ENCODE results near the gene CYP2S1. TPM values are rescaled to one million over a fixed set of nuclear protein-coding genes. Genes with fewer than 3 reads are reported as not detected.

CYP2S1 gene
- total RNA-seq, 1 experiment from 2014 or later, result not detected

DNA sequence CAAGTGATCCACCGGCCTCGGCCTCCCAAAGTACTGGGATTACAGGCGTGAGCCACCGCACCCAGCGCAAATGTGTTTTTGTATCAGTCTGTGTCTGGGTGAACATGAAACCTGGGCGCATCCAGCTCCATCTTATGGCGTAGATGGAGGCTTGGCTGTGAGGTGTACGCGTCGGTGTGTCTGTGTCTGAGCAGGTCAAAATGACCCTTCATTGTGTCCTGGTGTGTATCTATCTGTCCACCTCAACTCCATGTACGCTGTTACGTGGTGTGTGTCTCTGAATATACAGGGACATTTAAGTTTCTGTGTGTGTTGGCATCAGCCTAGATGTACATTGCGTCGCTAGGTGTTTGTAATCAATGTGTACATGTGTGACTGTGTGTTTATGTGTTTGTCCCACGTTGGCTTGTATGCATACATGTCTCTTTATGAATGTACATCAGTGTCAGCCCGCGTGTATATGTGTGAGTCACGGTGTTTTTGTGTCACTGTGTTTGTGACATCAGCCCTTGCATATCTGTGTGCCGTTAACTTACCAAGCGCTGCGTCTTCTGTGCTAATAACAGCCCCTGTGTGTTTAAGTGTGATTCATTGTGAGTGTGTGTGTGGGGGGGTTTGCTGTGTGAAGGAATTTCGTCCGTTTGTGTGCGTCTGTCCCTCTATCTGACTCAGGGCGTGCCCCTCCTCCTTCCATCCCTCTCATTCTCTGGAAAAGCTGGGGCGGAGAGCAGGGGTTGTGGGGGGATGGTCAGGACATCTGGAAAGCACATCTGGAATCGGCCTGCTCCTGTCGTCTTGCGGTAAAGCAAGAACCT is 32.4 kb downstream of the CYP2S1 start:
- DNase-seq (ENCODE audit: low read depth), result peak; percentile 99

DNA sequence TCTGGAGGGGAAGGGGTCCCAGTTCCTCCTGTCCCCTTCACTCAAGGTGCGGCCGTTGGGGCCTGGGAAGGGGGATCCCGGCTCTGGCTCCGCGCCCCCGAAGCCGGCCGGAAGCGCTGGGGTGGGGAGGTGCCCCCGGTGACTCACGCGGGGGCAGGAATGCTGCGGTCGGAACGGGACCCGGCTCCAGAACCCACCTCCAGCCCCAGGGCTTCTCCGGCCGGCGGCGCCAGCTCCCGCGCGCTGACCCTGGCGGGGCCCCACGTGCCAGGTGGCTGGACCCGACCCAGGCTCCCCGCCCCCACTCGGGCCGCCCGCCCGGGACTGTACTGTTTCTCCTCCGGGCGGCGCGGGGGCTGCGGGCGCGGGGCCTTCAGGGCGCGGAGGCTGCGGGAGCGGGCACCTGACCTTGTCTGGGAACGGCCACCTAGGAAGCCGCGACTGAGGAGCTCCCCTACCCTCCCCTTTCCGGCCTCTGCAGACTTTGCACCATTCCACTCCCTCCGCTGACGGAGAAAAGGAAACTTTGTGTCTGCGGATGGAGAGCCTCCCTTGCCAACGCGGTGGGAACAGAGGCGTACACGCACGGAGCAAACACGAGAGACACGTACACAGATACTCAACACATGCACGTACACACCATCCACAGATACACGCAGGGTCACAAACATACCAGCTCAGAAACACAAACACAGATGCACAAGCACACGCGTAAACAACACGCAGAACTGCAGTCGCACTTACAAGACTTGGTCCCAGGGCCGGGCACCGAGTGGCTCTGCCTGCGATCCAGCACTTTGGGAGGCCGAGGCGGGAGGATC is 33.2 kb downstream of the CYP2S1 start:
- no peak for DNase-seq (ENCODE audit: low read depth)

DNA sequence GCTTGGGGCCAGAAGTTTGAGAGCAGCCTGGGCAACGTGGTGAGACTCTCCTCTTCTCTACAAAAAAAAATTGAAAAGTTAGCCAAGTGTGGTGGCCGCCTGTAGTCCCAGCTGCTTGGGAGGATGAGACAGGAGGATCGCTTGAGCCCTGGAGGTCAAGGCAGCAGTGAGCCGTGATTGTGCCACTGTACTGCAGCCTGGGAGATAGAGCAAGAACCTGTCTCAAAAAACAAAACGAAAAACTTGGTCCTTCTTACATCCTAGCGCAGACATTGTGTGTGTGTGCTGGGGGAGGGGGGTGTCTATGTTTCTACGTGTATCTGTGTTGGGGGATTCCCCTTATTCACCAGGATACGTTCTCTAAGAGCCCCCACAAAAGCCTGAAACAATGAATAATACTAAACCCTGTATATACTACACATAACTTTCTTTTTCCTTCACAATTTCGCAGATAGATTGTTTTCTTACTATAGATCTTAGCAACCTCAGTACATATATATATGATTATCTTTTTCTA is 33.9 kb downstream of the CYP2S1 start:
- no peak for DNase-seq (ENCODE audit: low read depth)

DNA sequence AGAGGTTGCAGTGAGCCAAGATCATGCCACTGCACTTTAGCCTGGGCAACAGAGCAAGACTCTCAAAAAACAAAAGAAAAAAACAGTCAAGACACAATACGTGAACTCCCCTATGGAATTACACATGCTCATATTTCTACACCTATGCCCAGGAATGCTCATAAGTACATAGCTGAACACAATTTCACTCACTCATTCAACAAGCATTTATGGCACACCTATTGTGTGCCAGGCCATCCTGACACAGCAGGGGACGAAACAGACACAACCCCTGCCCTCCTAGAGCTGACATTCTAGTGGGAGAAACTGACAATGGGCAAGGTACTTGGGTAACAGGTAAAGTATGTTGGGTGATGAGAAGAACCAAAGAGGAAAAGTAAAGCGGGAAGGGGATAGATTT is 35.5 kb downstream of the CYP2S1 start:
- DNase-seq (ENCODE audit: low read depth), result no peak

DNA sequence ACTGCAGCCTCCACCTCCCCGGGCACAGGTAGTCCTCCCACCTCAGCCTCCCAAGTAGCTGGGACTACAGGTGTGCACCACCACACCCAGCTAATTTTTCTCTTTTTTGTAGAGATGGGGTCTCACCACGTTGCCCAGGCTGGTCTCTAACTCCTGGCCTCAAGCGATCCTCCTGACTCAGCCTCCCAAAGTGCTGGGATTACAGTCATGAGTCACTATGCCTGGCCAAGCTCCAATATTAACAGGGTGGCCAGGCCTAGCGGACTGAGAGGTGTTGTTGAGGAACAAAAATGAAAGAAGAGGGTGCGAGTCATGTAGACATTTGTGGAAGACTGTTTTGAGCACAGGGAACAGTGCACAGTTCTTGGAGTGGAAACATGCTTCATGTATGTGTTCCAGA is 36.3 kb downstream of the CYP2S1 start:
- DNase-seq (ENCODE audit: low read depth), result peak; percentile 72

DNA sequence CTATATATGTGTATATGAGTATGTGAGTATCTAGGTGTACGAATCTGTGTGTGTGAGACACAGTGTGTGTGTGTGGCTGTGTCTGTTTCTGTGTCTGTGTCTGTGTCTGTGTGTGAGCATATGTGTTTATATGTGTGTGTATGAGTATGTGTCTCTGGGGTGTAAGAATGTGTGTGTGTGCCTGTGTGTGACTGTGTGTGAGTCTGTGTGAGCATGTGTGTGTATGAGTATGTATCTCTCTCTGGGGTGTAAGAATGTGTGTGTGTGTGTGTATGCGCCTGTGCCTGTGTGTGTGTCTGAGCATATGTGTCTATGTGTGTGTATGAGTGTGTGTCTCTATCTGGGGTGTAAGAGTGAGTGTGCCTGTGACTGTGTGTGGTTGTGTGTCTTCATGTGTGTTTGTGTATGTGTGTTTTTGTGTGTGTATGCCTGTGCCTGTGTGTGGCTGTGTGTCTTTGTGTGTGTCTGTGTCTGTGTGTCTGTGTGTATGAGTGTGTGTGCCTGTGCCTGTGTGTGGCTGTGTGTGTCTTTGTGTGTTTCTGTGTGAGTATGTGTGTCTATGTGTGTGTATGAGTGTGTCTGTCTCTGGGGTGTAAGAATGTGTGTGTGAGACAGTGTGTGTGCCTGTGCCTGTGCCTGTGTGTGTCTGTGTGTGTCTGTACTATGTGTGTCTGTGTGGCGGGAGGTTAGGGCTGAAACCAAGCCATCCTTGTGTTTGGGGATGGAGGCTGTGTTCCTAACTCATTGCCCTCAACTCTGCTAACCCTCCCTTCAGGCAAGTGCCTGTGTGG is 37.2 kb downstream of the CYP2S1 start:
- no peak for DNase-seq (ENCODE audit: low read depth)

DNA sequence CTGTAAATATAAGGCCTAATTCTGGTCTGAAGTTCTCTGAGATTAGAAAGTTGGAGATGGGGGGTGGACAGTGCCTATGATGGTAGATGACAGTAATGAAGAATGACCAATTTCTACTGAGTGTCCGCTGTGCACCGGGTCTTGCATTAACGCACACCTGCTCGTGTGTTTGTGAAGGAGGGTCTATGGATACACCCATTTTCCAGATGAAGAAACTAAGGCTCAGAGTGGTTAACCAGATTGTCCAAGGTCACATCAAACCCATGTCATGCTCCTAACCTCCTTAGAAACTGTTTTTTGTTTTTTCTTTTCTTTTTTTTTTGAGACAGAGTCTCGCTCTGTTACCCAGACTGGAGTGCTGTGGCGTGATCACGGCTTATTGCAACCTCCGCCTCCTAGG is 39.7 kb downstream of the CYP2S1 start:
- DNase-seq (ENCODE audit: low read depth), result no peak

DNA sequence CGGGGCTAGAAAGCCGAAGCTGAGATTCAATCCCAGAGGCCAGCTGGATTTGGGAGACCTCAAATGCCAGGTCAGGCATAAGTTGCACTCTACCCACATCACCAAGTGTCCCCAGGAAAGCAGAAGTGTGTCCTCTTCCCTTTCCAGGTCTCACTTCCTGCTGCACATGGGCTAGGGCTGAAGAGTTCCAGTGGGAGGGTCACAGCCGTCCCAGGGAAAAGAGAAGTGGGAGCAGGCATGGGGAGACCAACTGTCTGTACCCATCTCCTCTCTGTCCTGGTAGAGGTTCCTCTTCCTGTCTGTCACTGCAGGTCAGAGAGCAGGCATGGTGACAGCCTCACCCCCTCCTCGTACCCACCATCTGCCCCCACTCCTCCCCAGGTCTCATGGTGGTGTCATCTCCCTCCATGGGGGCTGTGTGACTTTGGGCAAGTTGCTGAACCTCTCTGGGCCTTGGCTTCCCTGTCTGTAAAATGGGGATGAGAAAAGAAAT is 40.8 kb downstream of the CYP2S1 start:
- no peak for DNase-seq (ENCODE audit: low read depth)

DNA sequence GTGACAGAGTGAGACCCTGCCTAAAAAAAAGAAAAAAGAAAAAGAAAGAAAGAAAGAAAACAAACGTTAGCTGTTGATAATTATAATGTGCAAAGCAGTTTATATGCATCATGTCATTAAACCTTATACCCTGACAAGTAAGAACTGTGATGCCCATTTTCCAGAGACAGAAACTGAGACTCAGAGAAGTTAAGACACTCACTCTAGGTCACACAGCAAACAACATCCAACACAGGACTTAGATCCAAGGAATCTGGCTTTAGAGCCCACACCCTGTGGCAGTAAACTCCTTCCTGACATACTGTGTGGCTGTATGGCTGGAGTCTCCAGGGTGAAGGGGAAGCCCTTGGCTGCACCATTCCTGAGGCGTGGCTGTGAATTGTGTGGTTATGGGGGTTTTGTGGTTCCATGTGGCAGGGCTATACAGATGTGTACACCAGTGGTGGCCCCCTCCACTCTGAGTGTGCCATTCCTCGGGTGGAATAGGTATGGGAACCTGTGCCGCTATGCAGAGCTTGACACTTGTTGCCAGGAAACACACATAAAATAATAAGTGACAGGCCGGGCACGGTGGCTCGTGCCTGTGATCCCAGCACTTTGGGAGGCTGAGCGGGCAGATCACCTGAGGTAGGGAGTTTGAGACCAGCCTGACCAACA is 41.6 kb downstream of the CYP2S1 start:
- no peak for DNase-seq (ENCODE audit: low read depth)

DNA sequence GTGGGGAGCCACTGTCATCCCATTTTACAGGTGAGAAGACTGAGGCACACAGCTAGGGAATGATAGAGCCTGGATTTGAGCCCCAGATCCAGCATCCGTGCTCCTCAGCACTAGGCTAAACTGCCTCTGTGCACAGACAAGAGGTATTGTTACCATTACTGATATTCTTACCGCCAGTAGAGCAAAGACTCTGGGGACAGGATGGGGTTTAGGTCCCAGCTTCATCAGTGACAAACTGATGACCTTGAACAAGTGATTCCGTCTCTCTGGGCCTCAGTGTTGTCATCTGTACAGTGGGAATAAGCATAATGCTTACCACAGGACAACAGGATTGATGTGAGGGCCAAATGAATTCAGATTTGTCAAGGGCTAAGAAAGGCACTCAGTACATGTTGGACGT is 42.5 kb downstream of the CYP2S1 start:
- DNase-seq (ENCODE audit: low read depth), result no peak

DNA sequence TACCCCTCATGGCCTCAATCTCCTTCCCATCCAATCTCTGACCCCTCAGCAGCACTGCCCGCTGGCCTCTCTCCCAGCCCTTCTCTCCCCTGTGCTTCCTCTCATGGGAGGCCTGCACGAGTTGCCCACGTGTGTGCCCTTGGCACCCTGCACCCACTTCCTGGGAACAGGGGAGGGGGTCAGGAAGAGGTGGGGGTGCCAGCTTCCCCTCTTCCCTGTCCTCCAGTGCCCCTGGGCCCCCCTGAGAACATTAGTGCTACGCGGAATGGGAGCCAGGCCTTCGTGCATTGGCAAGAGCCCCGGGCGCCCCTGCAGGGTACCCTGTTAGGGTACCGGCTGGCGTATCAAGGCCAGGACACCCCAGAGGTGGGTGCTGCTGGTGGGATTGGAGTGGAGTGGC is 45.2 kb downstream of the CYP2S1 start:
- DNase-seq (ENCODE audit: low read depth), result no peak

DNA sequence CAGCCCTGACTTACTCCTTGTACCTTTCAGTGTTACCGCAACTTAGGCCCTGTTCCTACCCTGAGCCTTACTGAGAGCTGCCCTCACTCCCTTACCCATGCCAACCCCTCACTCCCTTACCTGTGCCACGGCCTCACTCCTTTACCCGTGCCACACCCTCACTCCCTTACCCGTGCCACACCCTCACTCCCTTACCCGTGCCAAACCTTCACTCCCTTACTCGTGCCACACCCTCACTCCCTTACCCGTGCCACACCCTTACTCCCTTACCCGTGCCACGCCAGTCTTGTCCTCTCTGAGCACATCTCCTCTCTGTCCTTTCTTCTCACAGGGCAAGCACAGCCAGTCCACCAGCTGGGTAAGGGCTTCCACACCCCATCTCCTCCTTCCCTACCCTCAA is 46.3 kb downstream of the CYP2S1 start:
- DNase-seq (ENCODE audit: low read depth), result no peak

DNA sequence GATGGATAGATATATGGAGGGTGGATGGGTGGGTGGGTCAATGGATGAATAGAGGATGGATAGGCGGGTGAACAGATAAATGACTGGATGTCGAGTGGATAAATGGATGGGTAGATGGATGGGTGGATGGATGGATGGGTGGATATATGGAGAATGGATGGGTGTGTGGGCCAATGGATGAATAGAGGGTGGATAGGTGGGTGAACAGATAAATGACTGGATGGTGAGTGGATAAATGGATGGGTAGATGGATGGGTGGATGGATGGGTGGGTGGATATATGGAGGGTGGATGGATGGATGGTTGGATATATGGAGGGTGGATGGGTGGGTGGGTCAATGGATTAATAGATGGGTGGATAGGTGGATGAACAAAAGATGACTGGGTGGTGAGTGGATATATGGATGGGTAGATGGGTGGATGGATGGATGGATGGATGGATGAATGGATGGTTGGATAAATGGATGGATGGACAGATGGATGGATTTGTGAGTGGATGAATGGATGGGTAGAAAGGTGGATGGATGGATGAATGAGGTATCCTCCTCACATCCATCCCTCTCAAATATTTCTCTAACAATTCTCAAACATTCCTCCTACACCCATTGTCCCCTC is 47.0 kb downstream of the CYP2S1 start:
- no peak for DNase-seq (ENCODE audit: low read depth)

DNA sequence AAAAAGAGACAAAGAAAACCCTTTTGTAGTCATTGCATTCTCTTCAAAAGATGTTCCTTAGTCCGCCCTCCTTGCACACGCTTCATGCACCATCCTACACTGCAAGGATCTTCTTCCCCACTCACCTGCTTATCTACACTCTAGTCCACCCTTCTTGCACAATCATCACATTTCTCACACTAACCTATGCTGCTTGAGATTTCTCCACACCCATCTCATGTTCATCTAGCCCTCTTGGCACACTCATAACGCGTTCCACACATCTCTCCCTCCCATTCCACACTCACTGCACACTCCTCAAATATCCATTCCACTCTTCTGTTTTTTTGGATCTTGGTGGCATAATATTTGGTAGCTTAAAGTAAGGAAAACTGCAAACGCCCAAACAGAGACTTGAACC is 48.8 kb downstream of the CYP2S1 start:
- no peak for DNase-seq (ENCODE audit: low read depth)

DNA sequence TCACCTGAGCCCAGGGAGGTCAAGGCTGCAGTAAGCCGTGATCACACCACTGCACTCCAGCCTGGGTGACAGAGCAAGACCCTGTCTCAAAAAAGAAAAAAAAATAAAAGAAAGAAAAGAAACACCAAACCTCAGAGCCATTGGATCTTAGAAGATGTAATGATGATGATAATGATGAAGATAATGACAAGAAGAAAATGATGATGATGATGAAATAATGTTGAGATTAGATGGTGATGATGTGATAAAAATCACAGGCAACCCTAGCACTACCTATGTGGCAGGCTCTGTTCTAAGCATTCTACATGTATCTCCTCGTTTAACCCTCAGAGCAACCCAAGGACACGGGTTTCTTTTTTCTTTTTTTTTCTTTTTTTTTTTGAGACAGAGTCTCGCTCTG is 51.1 kb downstream of the CYP2S1 start:
- no peak for DNase-seq (ENCODE audit: low read depth)

DNA sequence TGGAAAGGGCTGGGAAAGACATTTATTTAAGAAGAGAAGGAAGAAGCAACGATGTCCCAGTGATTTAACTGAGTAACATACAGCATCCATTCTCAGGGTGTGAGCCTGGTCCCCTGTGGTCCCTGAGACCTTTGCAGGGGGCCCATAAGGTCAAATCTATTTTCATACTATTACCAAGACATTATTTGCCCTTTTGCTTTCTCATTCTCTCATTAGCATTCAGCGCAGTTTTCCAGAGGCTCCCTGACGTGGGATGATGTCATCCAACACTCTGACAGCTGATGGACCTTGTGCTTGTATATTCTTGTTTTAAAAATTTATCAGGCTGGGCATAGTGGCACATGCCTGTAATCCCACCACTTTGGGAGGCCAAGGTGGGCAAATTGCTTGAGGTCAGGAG is 52.8 kb downstream of the CYP2S1 start:
- no peak for DNase-seq (ENCODE audit: low read depth)

DNA sequence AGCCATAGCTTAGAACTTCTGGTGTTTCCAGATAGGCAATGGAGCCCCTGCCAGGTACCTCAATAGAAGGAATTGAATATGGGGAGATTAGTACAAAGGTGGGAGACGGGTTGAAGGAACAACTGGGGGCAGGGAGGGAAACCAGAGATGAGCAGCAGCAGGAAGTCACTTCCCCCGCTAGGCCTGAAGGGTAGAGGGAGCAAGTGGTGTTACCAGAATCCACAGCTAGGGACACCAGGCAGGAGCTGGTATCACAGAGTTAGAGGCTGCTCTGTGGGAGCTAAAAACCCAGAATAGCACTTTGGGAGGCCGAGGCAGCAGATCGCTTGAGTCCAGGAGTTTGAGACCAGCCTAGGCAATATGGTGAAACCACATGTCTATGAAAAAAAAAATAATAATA is 55.9 kb downstream of the CYP2S1 start:
- DNase-seq (ENCODE audit: low read depth), result no peak

DNA sequence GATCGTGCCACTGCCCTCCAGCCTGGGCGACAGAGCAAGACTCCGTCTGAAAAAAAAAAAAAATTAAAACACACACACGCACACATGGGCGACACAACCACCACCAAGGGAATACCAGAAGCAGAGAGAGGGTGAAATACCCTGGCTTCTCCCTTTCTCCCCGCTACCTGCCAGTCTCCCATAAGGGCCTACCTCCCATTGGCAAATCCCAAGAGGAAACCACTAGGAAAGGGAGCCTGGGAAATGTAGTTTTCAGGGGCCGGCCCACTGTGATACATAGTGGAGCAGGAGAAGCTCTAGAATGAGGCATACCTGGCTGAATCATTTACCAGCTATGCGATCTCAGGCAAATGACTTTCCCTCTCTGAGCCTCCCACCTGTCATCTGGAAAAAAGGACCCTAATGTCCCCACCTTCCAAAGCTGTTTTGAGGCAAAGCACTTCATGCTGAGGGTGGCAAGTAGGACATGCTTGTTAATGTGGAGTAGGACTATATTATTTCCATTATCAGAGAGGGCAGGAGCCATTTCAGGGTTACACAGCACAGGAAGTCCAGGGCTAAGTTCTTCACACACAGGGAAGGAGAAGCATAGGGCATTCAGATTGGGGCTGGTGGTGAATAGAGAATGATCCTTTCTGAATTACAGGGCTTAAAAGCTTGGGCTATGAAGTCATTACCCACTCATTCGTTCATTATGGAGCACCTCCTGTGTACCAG is 56.8 kb downstream of the CYP2S1 start:
- DNase-seq (ENCODE audit: low read depth), result no peak

DNA sequence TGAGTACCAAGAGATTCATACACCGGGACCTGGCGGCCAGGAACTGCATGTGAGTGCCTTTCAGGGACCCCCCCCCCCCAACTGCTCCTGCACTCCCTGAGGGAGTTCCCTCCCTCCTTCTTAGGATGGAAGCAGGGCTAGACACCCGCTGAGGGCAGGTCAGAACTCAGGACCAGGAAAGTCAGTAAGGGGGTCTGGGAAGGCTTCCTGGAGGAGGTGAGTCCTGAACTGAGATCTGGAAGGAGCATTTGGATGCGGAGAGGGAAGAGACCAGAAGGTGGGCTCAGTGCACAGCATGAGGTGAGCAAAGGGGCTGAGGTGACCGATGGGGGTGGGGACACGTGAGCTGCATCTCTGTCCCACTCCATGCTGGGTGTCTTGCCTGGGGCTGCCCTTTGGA is 60.6 kb downstream of the CYP2S1 start:
- no peak for DNase-seq (ENCODE audit: low read depth)

DNA sequence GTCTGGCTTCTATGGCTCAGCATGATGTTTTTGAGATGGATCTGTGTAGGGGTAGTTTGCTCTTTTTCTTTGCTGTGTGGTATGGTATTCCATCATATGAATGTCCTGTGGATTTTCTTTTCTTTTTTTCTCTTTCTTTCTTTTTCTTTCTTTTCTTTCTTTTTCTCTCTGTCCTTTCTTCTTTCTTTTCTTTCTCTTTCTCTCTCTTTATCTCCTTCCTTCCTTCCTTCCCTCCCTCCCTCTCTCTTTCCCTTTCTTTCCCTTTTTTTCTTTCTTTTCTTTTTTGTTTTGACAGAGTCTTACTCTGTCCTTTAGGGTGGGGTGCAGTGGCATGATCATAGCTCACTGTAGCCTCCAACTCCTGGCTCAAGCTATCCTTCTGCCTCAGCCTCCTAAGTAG is 62.2 kb downstream of the CYP2S1 start:
- DNase-seq (ENCODE audit: low read depth), result no peak

Data from LHCN-M2 (cell line).